ENCODE results near the gene OTUB1. TPM values are rescaled to one million over a fixed set of nuclear protein-coding genes. Genes with fewer than 3 reads are reported as not detected.

Gene OTUB1
- total and polyA plus RNA-seq, 2 of the 13 experiments (the other 11 are each of a cell fraction or from before 2014, with no cell fraction given) = 58.8 to 130 TPM

GRCh38 chr11:63979426-63979825 is 6.8 kb upstream of the OTUB1 start:
- peaks cover 9% of the 10 kb centered on the region; the same call in 1 of the 2 replicates for H4K20me1 ChIP-seq (ENCODE audit: insufficient read depth, low read length)
- intact Hi-C loops (cut with micrococcal nuclease; ENCODE audit: unreplicated experiment) (no loop called here), in situ Hi-C loops (cut with HindIII; ENCODE audit: extremely low pct_ligation_motif_present, low pct_unique_long_range_greater_than_20kb) (no loop called here)
- no peak overlapping the region for H2AFZ ChIP-seq (ENCODE audit: low read length)
- 85% methylated on average over 2 of the region's 5 CpGs for WGBS (ENCODE audit: low lambda C conversion rate)
- H3K4me1 ChIP-seq (ENCODE audit: insufficient read depth, low read length) = peaks cover 23% of the 10 kb centered on the region
- no peak overlapping the region for H3K27ac ChIP-seq (ENCODE audit: extremely low read length, insufficient read depth, low read length)
- ATAC-seq (no peak), FAIRE-seq (no peak), DNase-seq (ENCODE audit: low spot score) (no peak)
- H3K9me3 ChIP-seq (ENCODE audit: low read length) = no peaks in the 10 kb centered on the region
- CTCF ChIA-PET (ENCODE audit: low intra/inter-chr PET ratio, low total read pairs) = no interaction called here
- H3K4me2 ChIP-seq (ENCODE audit: low read depth, low read length) = no peak overlapping the region
- H3K4me3 ChIP-seq (replicated peaks in 1 of 3; ENCODE audit: insufficient read depth in 1 of 3, low read depth in 2 of 3, low read length in 3 of 3) = no peak overlapping the region
- peaks cover 1 to 8% of the 10 kb centered on the region in 2 experiments; a peak in 1 of 5 replicates for H3K36me3 ChIP-seq (replicated peaks in 1 of 2; ENCODE audit: control insufficient read depth in 1 of 2, insufficient read depth in 2 of 2, low read length in 2 of 2)
- TF ChIP-seq FOXO1 (CRISPR knock-in tag; IDR thresholded peaks at IDR 0.05) = no peak
- TF ChIP-seq MYNN (CRISPR knock-in tag; IDR thresholded peaks at IDR 0.05; ENCODE audit: low read depth) = no peak
- TF ChIP-seq NCOA5 (CRISPR knock-in tag; IDR thresholded peaks at IDR 0.05) = no peak
- TF ChIP-seq MAFF (IDR thresholded peaks at IDR 0.05; ENCODE audit: low read depth, low read length) = no peak
- no peak for TF ChIP-seq ZFP36L1 (CRISPR knock-in tag; IDR thresholded peaks at IDR 0.05)
- no peak for TF ChIP-seq CCAR2 (optimal IDR thresholded peaks at IDR 0.05; ENCODE audit: low read depth, low read length)
- no peak for TF ChIP-seq NR2F1 (CRISPR knock-in tag; IDR thresholded peaks at IDR 0.05)
- TF ChIP-seq HOXA5 (CRISPR knock-in tag; IDR thresholded peaks at IDR 0.05) = no peak
- no peak for TF ChIP-seq ZNF563 (CRISPR knock-in tag; IDR thresholded peaks at IDR 0.05)
- TF ChIP-seq, protein P1, sequence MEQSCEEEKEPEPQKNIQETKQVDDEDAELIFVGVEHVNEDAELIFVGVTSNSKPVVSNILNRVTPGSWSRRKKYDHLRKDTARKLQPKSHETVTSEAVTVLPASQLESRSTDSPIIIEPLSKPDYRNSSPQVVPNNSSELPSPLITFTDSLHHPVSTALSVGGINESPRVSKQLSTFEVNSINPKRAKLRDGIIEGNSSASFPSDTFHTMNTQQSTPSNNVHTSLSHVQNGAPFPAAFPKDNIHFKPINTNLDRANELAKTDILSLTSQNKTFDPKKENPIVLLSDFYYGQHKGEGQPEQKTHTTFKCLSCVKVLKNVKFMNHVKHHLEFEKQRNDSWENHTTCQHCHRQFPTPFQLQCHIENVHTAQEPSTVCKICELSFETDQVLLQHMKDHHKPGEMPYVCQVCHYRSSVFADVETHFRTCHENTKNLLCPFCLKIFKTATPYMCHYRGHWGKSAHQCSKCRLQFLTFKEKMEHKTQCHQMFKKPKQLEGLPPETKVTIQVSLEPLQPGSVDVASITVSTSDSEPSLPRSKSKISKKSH (CRISPR knock-in tag; IDR thresholded peaks at IDR 0.05; ENCODE audit: borderline replicate concordance) = no peak
- TF ChIP-seq HNRNPH1 (optimal IDR thresholded peaks at IDR 0.05; ENCODE audit: low read depth, low read length) = no peak
- TF ChIP-seq ZMYM4 (CRISPR knock-in tag; IDR thresholded peaks at IDR 0.05) = no peak
- no peak for TF ChIP-seq HMGA1 (CRISPR knock-in tag; conservative IDR thresholded peaks at IDR 0.05)
- TF ChIP-seq EZH2 (conservative IDR thresholded peaks at IDR 0.05; ENCODE audit: low read depth, low read length) = no peak
- TF ChIP-seq ZNF761 (CRISPR knock-in tag; conservative IDR thresholded peaks at IDR 0.05) = no peak
- TF ChIP-seq EP300 (IDR thresholded peaks at IDR 0.05; ENCODE audit: low read depth in 2 of 2, low read length in 2 of 2) = no peak
- no peak for TF ChIP-seq EP300 (CRISPR knock-in tag; IDR thresholded peaks at IDR 0.05; ENCODE audit: borderline replicate concordance)
- TF ChIP-seq ZBTB20 (CRISPR knock-in tag; IDR thresholded peaks at IDR 0.05; ENCODE audit: borderline replicate concordance, low read depth) = no peak
- POLR2A ChIA-PET = no interaction called here
- peaks cover 17% of the 10 kb centered on the region for H3K79me2 ChIP-seq (ENCODE audit: insufficient read depth, low read length)
- no peak overlapping the region for H3K9ac ChIP-seq (ENCODE audit: insufficient read depth, low read depth, low read length)
- no peaks in the 10 kb centered on the region for H3K27me3 ChIP-seq (ENCODE audit: control insufficient read depth in 1 of 2, insufficient read depth in 2 of 2, low read length in 2 of 2)
- BruUV-seq (replicated peaks) = no TSS peak
